ENCODE results near the gene GPS1. TPM values are rescaled to one million over a fixed set of nuclear protein-coding genes. Genes with fewer than 3 reads are reported as not detected.

Gene GPS1
- total RNA-seq = 112 and 124 TPM in 2 replicates

DNA sequence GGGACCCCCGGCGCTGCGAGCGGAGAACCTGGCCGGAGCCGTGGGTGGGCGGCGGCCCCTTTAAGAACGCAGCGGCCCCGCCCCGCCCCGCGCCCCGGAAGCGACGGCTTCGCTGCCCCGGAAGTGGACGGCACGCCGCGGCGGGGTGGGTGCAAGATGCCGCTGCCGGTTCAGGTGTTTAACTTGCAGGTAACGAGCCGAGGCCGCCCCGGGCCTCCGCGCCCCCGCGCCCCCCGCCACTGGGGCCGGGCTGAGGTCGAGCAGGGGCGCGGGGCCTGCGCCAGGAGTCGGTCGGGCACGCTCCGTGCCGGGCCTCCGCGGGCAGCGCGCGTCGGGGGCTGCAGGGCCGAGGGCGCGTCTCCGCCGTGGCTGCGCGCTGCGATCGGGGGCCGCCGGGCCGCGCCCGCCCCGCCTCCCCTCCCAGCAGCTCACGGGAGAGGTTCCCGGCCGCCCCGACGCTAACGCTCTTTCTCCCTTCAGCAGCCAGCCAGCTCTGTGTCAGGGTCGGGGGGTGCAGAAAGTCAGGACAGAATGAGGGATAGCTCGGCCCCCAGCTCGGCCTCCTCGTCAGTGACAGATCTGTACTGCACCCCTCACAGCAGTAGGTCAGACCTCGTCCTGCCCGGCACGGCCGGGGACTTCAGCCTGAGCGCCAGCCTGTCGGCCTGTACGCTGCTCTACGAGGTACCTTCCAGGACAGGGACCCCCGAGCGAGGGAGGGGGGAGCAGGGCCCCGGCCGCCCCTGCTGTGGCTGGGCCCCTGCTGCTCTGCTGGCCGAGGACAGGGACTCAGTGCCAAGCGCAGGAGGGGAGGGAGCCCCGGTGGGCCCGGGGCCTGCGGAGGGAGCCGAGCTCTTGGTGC, at the start of gene GPS1, which contains the start of gene RFNG:
Gene GPS1 (plus strand): TSS at position 123 of the 862 bp plus-strand sequence. CDS start 34 bp downstream, at position 157.
Gene RFNG (minus strand): TSS at position 36 of the 862 bp plus-strand sequence. CDS start 45 bp downstream, outside the sequence.
- H3K36me3 Mint-ChIP-seq (ENCODE audit: low read depth) = peaks cover 9% of the 10 kb centered on the region
- H3K4me1 Mint-ChIP-seq (ENCODE audit: low read depth) = peaks cover 14% of the 10 kb centered on the region
- intact Hi-C loops (cut with micrococcal nuclease) = loop anchor here (1.0 to 5.0 kb wide), 3 partner anchors 14 to 45 kb away; partner anchors contain the start of genes DCXR and FASN
- peak within 1 kb of the TSS; percentile 91 for H3K4me3 Mint-ChIP-seq
- no peaks in the 10 kb centered on the region for H3K9me3 Mint-ChIP-seq
- no peaks in the 10 kb centered on the region for H3K27me3 Mint-ChIP-seq (ENCODE audit: insufficient read depth)
- peak; percentile 74 for DNase-seq (ENCODE audit: low spot score)
- peak within 1 kb of the TSS; percentile 89 for H3K27ac Mint-ChIP-seq

- intact Hi-C loops (cut with micrococcal nuclease) = no loop called here
- no peak overlapping the region for H3K27ac Mint-ChIP-seq
- H3K9me3 Mint-ChIP-seq = no peaks in the 10 kb centered on the region
- H3K4me1 Mint-ChIP-seq (ENCODE audit: low read depth) = no peaks in the 10 kb centered on the region
- no peaks in the 10 kb centered on the region for H3K36me3 Mint-ChIP-seq (ENCODE audit: low read depth)
- no peak for DNase-seq (ENCODE audit: low spot score)
- no peaks in the 10 kb centered on the region for H3K27me3 Mint-ChIP-seq (ENCODE audit: insufficient read depth)
- no peak overlapping the region for H3K4me3 Mint-ChIP-seq
These were observed 48.0 kb upstream of the GPS1 start for GRCh38 chr17:82003411-82004381.

GRCh38 chr17:82004517-82005455, 46.9 kb upstream of the GPS1 start:
- Mint-ChIP-seq H3K4me3 (no peak overlapping the region), H3K27ac (no peak overlapping the region), H3K4me1 (ENCODE audit: low read depth) (no peaks in the 10 kb centered on the region), H3K27me3 (ENCODE audit: insufficient read depth) (no peaks in the 10 kb centered on the region), H3K9me3 (no peaks in the 10 kb centered on the region), H3K36me3 (ENCODE audit: low read depth) (no peaks in the 10 kb centered on the region)
- DNase-seq (ENCODE audit: low spot score) = no peak
- intact Hi-C loops (cut with micrococcal nuclease) = no loop called here

DNA sequence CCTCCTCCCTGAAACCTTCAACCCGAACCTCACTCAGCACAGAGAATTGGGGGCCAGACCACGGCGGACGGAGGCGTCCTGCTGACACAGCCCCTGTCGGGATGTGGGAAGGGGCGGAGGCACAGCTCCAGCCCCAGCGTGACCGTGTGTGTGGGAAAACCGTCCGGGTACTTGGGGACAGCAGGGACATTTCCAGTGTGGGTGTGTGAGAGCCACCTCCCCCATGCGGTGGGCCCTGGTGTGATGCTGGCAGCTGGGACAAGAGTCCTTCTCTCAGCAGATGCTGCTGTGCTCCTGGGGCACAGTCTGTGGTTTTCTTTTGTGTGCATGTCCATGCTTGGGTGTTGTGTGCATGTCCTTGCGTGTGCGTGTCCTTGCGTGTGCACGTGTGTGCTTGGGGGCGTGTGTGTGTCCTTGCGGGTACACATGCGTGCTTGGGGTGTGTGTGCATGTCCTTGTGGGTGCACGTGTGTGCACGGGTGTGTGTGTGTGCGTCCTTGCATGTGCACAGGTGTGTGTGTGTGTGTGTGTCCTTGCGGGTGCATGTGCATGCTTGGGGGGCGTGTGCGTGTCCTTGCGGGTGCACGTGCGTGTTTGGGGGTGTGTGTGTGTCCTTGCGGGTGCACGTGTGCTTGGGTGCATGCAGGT, 45.9 kb upstream of the GPS1 start:
- intact Hi-C loops (cut with micrococcal nuclease) = no loop called here
- Mint-ChIP-seq H3K27me3 (ENCODE audit: insufficient read depth) (no peaks in the 10 kb centered on the region), H3K9me3 (no peaks in the 10 kb centered on the region), H3K36me3 (ENCODE audit: low read depth) (no peaks in the 10 kb centered on the region), H3K4me1 (ENCODE audit: low read depth) (no peaks in the 10 kb centered on the region), H3K4me3 (no peak overlapping the region), H3K27ac (no peak overlapping the region)
- no peak for DNase-seq (ENCODE audit: low spot score)

- DNase-seq (ENCODE audit: low spot score) = no peak
- no peak overlapping the region for H3K27ac Mint-ChIP-seq
- H3K9me3 Mint-ChIP-seq = no peaks in the 10 kb centered on the region
- no peaks in the 10 kb centered on the region for H3K27me3 Mint-ChIP-seq (ENCODE audit: insufficient read depth)
- intact Hi-C loops (cut with micrococcal nuclease) = no loop called here
- no peaks in the 10 kb centered on the region for H3K4me1 Mint-ChIP-seq (ENCODE audit: low read depth)
- H3K4me3 Mint-ChIP-seq = no peak overlapping the region
- no peaks in the 10 kb centered on the region for H3K36me3 Mint-ChIP-seq (ENCODE audit: low read depth)
These were observed 45.0 kb upstream of the GPS1 start for GRCh38 chr17:82006468-82007227.

DNA sequence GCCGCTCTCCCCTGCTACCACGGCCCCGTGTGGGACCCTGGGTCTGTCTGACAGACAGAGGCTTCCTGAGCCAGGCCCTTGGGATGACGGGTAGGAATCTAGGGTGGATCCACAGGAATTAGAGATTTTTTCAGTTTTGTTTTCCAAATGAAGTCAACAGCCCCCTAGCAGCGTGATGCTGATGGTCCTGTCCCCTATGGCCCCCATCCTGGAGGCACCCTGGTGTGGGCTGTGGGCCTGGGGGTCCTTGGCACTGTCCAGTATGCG, 44.5 kb upstream of the GPS1 start:
- H3K4me1 Mint-ChIP-seq (ENCODE audit: low read depth) = no peaks in the 10 kb centered on the region
- H3K27me3 Mint-ChIP-seq (ENCODE audit: insufficient read depth) = no peaks in the 10 kb centered on the region
- H3K27ac Mint-ChIP-seq = no peak overlapping the region
- no peaks in the 10 kb centered on the region for H3K9me3 Mint-ChIP-seq
- DNase-seq (ENCODE audit: low spot score) = no peak
- intact Hi-C loops (cut with micrococcal nuclease) = no loop called here
- H3K36me3 Mint-ChIP-seq (ENCODE audit: low read depth) = no peaks in the 10 kb centered on the region
- H3K4me3 Mint-ChIP-seq = no peak overlapping the region

DNA sequence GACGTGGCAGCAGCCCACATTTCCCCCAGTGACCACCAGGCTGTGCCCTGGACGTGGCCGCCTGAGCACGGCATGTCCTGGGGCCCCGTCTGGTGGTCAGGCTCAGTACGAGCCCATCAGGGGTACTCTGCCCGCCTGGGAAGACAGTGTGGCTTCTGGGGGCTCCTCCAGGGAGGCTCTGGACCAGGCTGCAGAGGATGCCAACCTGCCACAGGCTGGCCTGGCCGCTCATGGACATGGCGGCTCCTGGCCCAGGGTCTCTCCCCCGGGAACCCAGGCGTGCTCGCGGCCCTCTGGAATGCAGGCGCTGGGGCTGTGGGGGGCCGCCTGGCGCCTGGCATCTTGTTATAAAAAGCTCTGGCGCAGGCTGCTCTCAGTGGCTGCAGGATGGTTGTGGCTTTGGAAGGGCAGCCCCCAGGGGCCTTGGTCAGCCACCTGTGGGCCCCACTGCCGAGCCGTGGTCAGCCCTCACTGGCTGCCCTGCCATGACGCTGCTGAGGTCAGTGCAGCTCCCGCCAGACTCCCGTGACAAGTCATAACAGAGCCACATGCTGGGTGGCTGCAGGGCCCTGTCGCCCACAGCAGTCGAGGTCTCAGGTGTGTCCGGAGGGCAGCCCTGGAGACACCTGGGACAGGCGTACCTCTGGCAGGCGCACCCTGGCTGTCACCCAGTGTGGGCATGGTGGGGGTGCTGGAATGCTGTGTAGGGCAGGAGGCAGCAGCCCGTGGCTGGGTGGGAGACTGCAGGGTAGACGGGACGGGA, 44.0 kb upstream of the GPS1 start:
- Mint-ChIP-seq H3K27ac (no peak overlapping the region), H3K27me3 (ENCODE audit: insufficient read depth) (no peaks in the 10 kb centered on the region), H3K9me3 (no peaks in the 10 kb centered on the region), H3K4me3 (no peak overlapping the region), H3K36me3 (ENCODE audit: low read depth) (no peaks in the 10 kb centered on the region), H3K4me1 (ENCODE audit: low read depth) (no peaks in the 10 kb centered on the region)
- intact Hi-C loops (cut with micrococcal nuclease) = no loop called here
- DNase-seq (ENCODE audit: low spot score) = no peak

GRCh38 chr17:82008258-82008940, 43.3 kb upstream of the GPS1 start:
- Mint-ChIP-seq H3K9me3 (no peaks in the 10 kb centered on the region), H3K36me3 (ENCODE audit: low read depth) (no peaks in the 10 kb centered on the region), H3K27ac (no peak overlapping the region), H3K4me1 (ENCODE audit: low read depth) (no peaks in the 10 kb centered on the region), H3K4me3 (no peak overlapping the region), H3K27me3 (ENCODE audit: insufficient read depth) (no peaks in the 10 kb centered on the region)
- intact Hi-C loops (cut with micrococcal nuclease) = no loop called here
- no peak for DNase-seq (ENCODE audit: low spot score)

GRCh38 chr17:82008941-82009405, 42.7 kb upstream of the GPS1 start:
- intact Hi-C loops (cut with micrococcal nuclease) = no loop called here
- H3K36me3 Mint-ChIP-seq (ENCODE audit: low read depth) = no peaks in the 10 kb centered on the region
- H3K4me3 Mint-ChIP-seq = no peak overlapping the region
- no peaks in the 10 kb centered on the region for H3K27me3 Mint-ChIP-seq (ENCODE audit: insufficient read depth)
- H3K4me1 Mint-ChIP-seq (ENCODE audit: low read depth) = no peaks in the 10 kb centered on the region
- H3K9me3 Mint-ChIP-seq = no peaks in the 10 kb centered on the region
- H3K27ac Mint-ChIP-seq = no peak overlapping the region
- no peak for DNase-seq (ENCODE audit: low spot score)

GRCh38 chr17:82009413-82009812, 42.3 kb upstream of the GPS1 start:
- H3K4me1 Mint-ChIP-seq (ENCODE audit: low read depth) = no peaks in the 10 kb centered on the region
- no peak overlapping the region for H3K4me3 Mint-ChIP-seq
- no peak for DNase-seq (ENCODE audit: low spot score)
- H3K27ac Mint-ChIP-seq = no peak overlapping the region
- intact Hi-C loops (cut with micrococcal nuclease) = no loop called here
- H3K27me3 Mint-ChIP-seq (ENCODE audit: insufficient read depth) = no peaks in the 10 kb centered on the region
- no peaks in the 10 kb centered on the region for H3K9me3 Mint-ChIP-seq
- H3K36me3 Mint-ChIP-seq (ENCODE audit: low read depth) = no peaks in the 10 kb centered on the region

All from activated T-helper 1 cell treated with anti-CD3 and anti-CD28 coated beads, Interleukin-12 subunit alpha, Interleukin-12 subunit beta, Interleukin-2, Interleukin-4 antibody, amounts not matched to agents 30 ng/mL and 10 ng/mL and 1 ng/mL, durations not matched to agents 14 hours and 24 hours and 36 hours (primary cell).